ENCODE data around the gene KRTAP4-8.

DNA sequence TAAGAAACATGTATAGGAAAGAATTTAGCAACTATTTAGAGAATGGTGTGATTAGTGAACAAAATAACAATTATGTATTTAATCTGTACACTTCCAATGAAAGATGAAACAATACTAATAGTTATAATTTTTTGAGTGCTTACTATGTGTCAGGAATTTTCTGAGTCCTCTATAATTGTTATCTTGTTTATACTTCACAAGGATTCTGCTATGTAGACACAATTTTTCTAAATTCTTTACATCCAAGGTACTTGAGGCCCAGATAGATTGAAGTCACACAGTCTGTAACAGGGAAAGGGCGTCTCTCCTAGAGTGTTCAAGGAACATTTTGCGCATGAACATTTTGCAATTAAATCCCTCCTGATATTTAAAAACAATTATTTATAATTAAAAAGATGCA, 27.1 kb upstream of the KRTAP4-8 start:
- no peak for TF ChIP-seq CTCF (conservative IDR thresholded peaks at IDR 0.05; ENCODE audit: low read length)
- no peak for TF ChIP-seq EZH2phosphoT487 (IDR thresholded peaks at IDR 0.05; ENCODE audit: borderline replicate concordance)
